Measurements from ENCODE around the gene SLC50A1.
A peak's percentile ranks its signal among the peaks of the same experiment; 100 is the strongest.
"Not testable (repeated sequence)": the region's sequence is repeated elsewhere in the genome, so short reads cannot be mapped to it uniquely, and the experiment has no call there.

SLC50A1 gene

GRCh38 chr1:155117610-155118009 is 18.0 kb upstream of the SLC50A1 start:
- peak; percentile 69 for DNase-seq

GRCh38 chr1:155118090-155118489 is 17.6 kb upstream of the SLC50A1 start:
- not testable (repeated sequence) for DNase-seq

- no peak for DNase-seq
These were observed 15.4 kb upstream of the SLC50A1 start for GRCh38 chr1:155120253-155120652.

GRCh38 chr1:155121249-155121648 is 14.4 kb upstream of the SLC50A1 start:
- DNase-seq = no peak

GRCh38 chr1:155122308-155122707 is 13.3 kb upstream of the SLC50A1 start:
- no peak for DNase-seq

GRCh38 chr1:155123801-155124200 is 11.9 kb upstream of the SLC50A1 start:
- DNase-seq = no peak

GRCh38 chr1:155124503-155125463 is 10.9 kb upstream of the SLC50A1 start:
- DNase-seq = no peak

- DNase-seq = no peak
These were observed 10.1 kb upstream of the SLC50A1 start for GRCh38 chr1:155125511-155125945.

GRCh38 chr1:155125946-155126555 is 9.6 kb upstream of the SLC50A1 start:
- DNase-seq = no peak

GRCh38 chr1:155126556-155127104 is 9.0 kb upstream of the SLC50A1 start:
- peak; percentile 70 for DNase-seq

- DNase-seq = peak; percentile 70
These were observed 8.3 kb upstream of the SLC50A1 start, which contains the start of gene EFNA1 for GRCh38 chr1:155127105-155127966. EFNA1 (plus strand) TSS chr1:155127876; CDS start chr1:155127978, 102 bp downstream.

- DNase-seq = no peak
These were observed 7.5 kb upstream of the SLC50A1 start for GRCh38 chr1:155127967-155128754.

- DNase-seq = peak; percentile 75
These were observed 6.7 kb upstream of the SLC50A1 start for GRCh38 chr1:155128755-155129473.

- DNase-seq = no peak
These were observed 5.2 kb upstream of the SLC50A1 start for GRCh38 chr1:155130272-155131006.

- DNase-seq = no peak
These were observed 4.4 kb upstream of the SLC50A1 start for GRCh38 chr1:155131285-155131684.

GRCh38 chr1:155131856-155132255 is 3.8 kb upstream of the SLC50A1 start:
- DNase-seq = no peak

- DNase-seq = no peak
These were observed 1.8 kb upstream of the SLC50A1 start for GRCh38 chr1:155133799-155134281.

- no peak for DNase-seq
These were observed 1.3 kb upstream of the SLC50A1 start for GRCh38 chr1:155134322-155134721.

- DNase-seq = peak; percentile 52
These were observed 705 bp upstream of the SLC50A1 start for GRCh38 chr1:155134880-155135414.

- no peak for DNase-seq
These were observed 1.1 kb downstream of the SLC50A1 start for GRCh38 chr1:155136748-155137147.
